ENCODE results near the gene USP6NL. TPM values are rescaled to one million over a fixed set of nuclear protein-coding genes. Genes with fewer than 3 reads are reported as not detected.

USP6NL gene
- 10 to 100 TPM; 13.9 to 28.4 TPM for total RNA-seq

DNA sequence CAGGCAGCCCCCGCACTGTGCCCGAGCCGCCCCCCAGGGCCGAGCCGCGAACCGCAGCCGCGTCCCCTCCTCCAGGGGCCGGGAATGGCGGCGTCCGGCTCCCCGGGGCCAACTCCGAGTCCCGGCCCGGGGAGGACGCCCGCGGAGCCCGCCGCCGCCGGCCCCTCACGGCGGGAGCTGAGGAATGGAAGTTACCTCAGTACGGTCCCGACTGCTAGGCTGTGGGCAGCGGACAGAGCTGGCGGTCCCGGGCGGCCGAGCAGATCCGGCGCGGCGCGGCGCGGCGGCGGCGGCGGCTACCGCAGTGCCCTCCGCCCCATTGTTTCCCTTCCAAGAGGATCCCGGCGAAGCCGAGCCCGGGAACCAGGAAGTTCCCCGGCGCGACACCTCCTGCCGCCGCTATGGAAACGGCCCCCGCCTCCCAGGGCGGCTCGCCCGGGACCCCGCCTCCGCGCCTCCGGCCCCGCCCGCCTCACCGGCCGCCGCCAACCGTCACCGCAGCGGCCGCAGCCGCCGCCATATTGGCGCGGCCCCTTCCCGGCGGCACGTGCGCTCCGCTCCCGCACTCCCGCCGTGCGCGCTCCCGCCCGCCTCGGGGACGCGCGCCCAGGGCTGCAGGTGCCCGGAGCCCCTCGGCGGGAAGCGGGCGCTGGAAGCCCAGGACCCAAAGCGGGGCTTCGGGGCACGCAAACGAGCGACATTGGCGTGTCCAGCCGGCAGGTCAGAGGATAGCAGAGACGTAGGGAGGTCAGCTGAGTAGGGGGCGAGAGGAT lies at the start of gene USP6NL:
TSS of gene USP6NL (minus strand) at position 403 of the 773 bp plus-strand sequence. CDS start 14,016 bp downstream, outside the sequence.
- Histone ChIP-seq H3K27ac (peak within 1 kb of the TSS; percentile 83 to 90), H3K4me3 (peak within 1 kb of the TSS; percentile 94 to 95), H3K36me3 (no peaks in the 10 kb centered on the region), H3K27me3 (replicated peaks; ENCODE audit: insufficient read depth) (no peaks in the 10 kb centered on the region), H3K4me1 (replicated peaks) (no peaks in the 10 kb centered on the region), H3K9me3 (no peaks in the 10 kb centered on the region)
- intact Hi-C loops (cut with DNase I) = loop anchor here (5.0 kb wide), 1 partner anchor 76 kb away; no protein-coding TSS in a partner anchor
- WGBS = under 1% methylated on average over 88 of the region's 107 CpGs
- TF ChIP-seq POLR2A (IDR thresholded peaks at IDR 0.05) (peak; percentile 90), CTCF (IDR thresholded peaks at IDR 0.05) (no peak), POLR2AphosphoS5 (IDR thresholded peaks at IDR 0.05) (peak; percentile 47)
- peak; percentile 93 for DNase-seq (ENCODE audit: low spot score)

GRCh38 chr10:11658801-11659368 lies 47.4 kb upstream of the USP6NL start:
- TF ChIP-seq POLR2AphosphoS5 (IDR thresholded peaks at IDR 0.05) (peak; percentile 51), POLR2A (IDR thresholded peaks at IDR 0.05) (no peak), CTCF (IDR thresholded peaks at IDR 0.05) (no peak)
- Histone ChIP-seq H3K9me3 (no peaks in the 10 kb centered on the region), H3K4me1 (replicated peaks) (no peaks in the 10 kb centered on the region), H3K36me3 (no peaks in the 10 kb centered on the region), H3K27me3 (replicated peaks; ENCODE audit: insufficient read depth) (no peaks in the 10 kb centered on the region), H3K4me3 (no peak overlapping the region), H3K27ac (no peak overlapping the region)
- intact Hi-C loops (cut with DNase I) = no loop called here
- DNase-seq (ENCODE audit: low spot score) = peak; percentile 40
- WGBS = 53% methylated on average over 9 of the region's 9 CpGs

DNA sequence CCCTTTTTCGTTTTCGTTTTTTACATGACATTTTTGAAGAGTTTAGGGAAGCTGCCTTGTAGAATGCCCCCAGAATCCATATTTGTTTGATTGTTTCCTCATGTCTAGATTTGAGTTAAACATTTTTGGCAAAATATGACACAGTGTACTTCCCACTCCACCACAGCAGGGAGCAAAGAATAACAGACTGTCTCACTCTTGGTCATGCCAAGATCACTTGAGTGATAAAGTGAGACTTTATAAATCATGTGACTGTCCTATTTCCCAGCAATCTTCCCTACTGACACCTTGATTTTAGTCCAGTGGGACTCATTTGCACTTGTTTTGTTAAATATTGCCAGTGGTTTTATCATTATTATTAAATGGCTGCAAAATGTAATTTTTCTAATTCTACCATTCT lies 44.4 kb upstream of the USP6NL start:
- TF ChIP-seq CTCF (IDR thresholded peaks at IDR 0.05) (no peak), POLR2AphosphoS5 (IDR thresholded peaks at IDR 0.05) (no peak), POLR2A (IDR thresholded peaks at IDR 0.05) (no peak)
- no peak for DNase-seq (ENCODE audit: low spot score)
- no peaks in the 10 kb centered on the region for H3K4me1 ChIP-seq (replicated peaks)
- no peak overlapping the region for H3K27ac ChIP-seq
- intact Hi-C loops (cut with DNase I) = no loop called here
- no peaks in the 10 kb centered on the region for H3K9me3 ChIP-seq
- 46% methylated on average over 2 of the region's 2 CpGs for WGBS
- H3K36me3 ChIP-seq = no peaks in the 10 kb centered on the region
- H3K27me3 ChIP-seq (replicated peaks; ENCODE audit: insufficient read depth) = no peaks in the 10 kb centered on the region
- H3K4me3 ChIP-seq = no peak overlapping the region

DNA sequence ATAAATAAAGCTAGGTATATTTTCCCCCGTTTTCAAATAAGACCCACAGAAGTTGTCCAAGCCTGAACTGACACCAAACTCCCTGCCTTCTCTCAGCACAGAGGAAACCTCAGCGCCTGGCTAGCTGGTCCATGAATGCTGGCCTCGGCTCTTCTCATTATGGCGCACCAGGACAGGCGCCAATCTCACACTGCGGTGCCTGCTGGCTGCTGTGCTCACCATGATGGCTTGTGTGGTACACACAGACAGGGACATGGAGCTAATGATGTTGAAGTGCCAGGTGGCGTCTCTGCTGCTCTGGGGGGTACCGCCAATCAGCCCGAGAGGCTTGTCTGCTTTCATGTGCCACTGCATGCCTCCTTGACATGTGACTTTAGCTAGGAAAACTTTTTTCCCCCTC lies 43.2 kb upstream of the USP6NL start:
- no peak overlapping the region for H3K27ac ChIP-seq
- H3K27me3 ChIP-seq (replicated peaks; ENCODE audit: insufficient read depth) = no peaks in the 10 kb centered on the region
- H3K4me3 ChIP-seq = no peak overlapping the region
- no peaks in the 10 kb centered on the region for H3K4me1 ChIP-seq (replicated peaks)
- 88% methylated on average over 9 of the region's 9 CpGs for WGBS
- TF ChIP-seq CTCF (IDR thresholded peaks at IDR 0.05) (no peak), POLR2AphosphoS5 (IDR thresholded peaks at IDR 0.05) (no peak), POLR2A (IDR thresholded peaks at IDR 0.05) (no peak)
- no peaks in the 10 kb centered on the region for H3K9me3 ChIP-seq
- no peak for DNase-seq (ENCODE audit: low spot score)
- no peaks in the 10 kb centered on the region for H3K36me3 ChIP-seq
- intact Hi-C loops (cut with DNase I) = no loop called here
